Activated CD8-positive, alpha-beta memory T cell treated with anti-CD3 and anti-CD28 coated beads for 4 hours (primary cell): ENCODE data around the gene AGK.
"Not testable (repeated sequence)": the region's sequence is repeated elsewhere in the genome, so short reads cannot be mapped to it uniquely, and the experiment has no call there.

ENCODE experiments used
- DNase-seq, 2 donors: peaks; one replicate each; pipeline ENCODE4 v3.0.0-alpha.2; 2020; ENCODE audit warnings: low read depth in 2 of 2

The AGK gene

GRCh38 chr7:141557360-141557759, 6.2 kb downstream of the AGK start:
- DNase-seq = no peak

GRCh38 chr7:141557831-141558531, 6.8 kb downstream of the AGK start:
- not testable (repeated sequence) for DNase-seq

DNA sequence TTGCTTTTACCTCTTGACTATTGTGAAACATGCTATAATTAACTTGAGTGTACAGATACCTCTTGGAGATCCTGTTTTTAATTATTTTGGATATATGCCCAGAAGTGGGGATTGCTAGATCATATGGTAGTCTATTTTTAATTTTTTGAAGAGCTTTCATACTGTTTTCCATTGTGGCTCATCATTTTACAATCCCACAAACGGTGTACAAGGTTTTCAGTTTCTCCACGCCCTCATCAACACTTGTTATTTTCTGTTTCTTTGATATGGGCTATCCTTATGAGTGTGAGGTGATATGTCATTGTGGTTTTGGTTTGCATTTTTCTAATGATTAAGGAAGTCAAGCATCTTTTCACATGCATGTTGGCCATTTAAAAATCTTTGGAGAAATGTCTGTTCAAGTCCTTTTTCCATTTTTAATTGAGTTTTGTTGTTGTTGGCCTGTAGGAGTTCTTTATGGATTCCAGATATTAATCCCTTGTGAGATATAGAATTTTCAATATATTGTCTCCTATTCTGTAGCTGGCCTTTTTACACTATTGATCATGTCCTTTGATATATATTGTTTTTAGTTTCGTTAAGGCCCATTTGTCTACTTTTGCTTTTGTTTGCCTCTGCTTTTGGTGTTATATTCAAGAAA, 7.5 kb downstream of the AGK start:
- DNase-seq = no peak

- DNase-seq = no peak
Observed at GRCh38 chr7:141559961-141560360, 8.8 kb downstream of the AGK start.

- DNase-seq = no peak
Observed at GRCh38 chr7:141562036-141562435, 10.8 kb downstream of the AGK start.

- no peak for DNase-seq
Observed at GRCh38 chr7:141562543-141562942, 11.3 kb downstream of the AGK start.

DNA sequence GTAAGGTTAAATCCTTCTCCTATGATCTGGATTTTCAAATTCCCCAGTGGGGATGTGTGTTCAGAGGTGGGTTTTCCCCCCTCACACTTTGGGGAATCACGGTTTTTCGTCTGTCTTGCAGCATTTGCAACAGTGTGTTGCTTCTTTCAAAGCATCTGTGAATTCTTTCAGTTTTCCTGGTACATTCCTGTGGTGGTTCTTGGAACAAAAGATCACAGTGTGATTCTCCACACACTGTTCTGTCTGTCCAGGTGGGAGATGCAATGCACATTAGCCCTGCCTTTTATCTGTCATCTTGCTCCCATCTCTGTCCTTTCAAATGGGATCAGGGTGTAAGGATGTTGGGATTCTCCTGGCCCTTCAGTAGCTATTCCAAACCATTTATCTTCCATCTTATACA, 11.8 kb downstream of the AGK start:
- no peak for DNase-seq

GRCh38 chr7:141563956-141564623, 12.9 kb downstream of the AGK start:
- DNase-seq = no peak

- no peak for DNase-seq
Observed at GRCh38 chr7:141567432-141567831, 16.2 kb downstream of the AGK start.

GRCh38 chr7:141568227-141568626, 17.0 kb downstream of the AGK start:
- no peak for DNase-seq

DNA sequence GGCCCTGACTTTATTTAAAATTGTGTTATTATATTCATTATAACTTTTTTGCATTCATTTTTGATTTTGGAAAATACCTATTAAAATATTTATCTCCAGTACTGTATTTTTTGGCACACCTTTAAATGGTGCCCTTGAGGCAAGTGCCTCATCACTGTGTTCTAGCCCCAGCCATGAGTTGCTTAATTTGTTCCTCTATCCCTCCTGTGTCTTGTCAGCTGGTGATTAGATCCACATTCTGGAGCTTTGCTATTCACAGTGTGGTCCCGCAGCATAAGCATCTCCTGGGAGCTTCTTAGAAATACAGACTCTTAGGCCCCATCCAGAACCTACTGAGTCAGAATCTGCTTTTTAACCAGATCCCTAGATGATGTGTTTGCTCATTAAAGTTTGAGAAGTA, 19.8 kb downstream of the AGK start:
- DNase-seq = no peak

- no peak for DNase-seq
Observed at GRCh38 chr7:141572175-141572574, 21.0 kb downstream of the AGK start.

GRCh38 chr7:141573511-141573910, 22.3 kb downstream of the AGK start:
- no peak for DNase-seq

DNA sequence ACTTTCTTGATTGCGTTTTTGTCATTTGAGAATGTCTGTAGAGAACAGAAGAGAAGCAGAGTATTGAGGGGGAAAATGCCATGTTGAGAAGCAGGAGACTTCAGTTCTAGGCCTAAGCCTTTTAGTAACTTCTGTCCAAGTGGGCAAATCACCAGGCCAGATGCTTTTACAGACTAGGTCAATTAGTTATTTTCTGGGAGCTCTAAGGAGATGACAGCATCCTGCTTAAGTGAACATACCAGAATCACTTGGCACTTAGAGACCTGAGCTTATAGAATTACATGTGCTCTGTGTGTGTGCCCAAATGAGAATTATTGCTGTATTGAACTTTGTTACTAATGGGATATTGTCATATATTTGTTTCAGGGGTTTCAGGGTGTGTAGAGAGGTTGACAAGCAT, 24.0 kb downstream of the AGK start:
- no peak for DNase-seq

DNA sequence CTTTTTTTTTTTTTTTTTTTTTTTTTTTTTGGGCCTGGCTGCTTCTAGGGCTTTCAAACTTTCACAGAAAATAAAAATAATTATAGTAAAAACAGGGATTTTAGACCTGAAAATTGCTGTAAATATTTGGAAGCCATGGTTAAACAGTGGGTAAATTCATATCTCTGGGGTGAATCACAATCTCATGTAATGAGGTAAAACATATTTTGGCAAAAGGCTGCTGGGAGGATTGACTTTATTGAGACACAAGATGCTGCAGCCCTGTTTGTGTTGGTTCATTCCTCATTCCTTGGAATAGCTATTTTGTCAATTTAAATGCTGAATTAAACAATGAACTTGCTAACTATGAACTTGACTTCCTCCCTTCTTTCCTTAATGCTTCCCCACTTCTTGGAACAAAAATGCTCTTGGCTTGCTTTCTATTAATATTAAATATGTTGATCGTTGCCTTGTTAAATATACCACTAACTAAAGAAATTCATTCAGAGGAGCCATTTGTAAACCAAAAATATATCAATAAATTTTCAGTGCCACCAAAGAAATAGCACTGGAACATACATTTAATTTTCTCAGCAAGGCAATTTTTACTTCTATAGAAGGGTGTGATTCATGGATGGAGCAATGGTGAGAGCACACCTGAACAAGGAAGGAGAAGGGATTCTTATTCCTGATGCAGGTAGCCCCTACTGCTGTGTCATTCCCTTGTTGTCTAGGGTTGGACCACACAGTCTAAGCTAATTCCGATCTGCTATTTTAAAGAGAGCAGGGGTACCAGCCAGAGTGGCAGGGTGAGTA, 24.6 kb downstream of the AGK start:
- no peak for DNase-seq

- no peak for DNase-seq
Observed at GRCh38 chr7:141577043-141577839, 26.0 kb downstream of the AGK start.

DNA sequence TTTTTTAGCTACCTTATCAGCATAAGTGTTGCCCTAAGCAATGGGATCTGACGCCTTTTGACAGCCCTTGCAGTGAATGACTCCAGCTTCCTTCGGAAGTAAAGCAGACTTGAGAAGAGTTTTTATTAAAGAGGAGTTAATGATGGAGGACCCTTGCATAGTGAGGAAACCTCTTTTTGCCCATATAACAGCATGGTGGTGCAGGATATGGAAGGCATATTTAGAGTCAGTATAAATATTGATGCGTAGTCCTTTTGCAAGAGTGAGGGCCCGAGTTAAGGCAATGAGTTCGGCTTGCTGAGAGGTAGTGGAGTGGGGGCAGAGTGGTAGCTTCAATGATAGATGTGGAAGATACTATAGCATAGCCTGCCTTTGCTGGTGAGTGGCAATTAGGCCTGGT, 28.7 kb downstream of the AGK start:
- DNase-seq = not testable (repeated sequence)

GRCh38 chr7:141582063-141582462, 30.9 kb downstream of the AGK start:
- not testable (repeated sequence) for DNase-seq

- DNase-seq = no peak
Observed at GRCh38 chr7:141584935-141585334, 33.7 kb downstream of the AGK start.

DNA sequence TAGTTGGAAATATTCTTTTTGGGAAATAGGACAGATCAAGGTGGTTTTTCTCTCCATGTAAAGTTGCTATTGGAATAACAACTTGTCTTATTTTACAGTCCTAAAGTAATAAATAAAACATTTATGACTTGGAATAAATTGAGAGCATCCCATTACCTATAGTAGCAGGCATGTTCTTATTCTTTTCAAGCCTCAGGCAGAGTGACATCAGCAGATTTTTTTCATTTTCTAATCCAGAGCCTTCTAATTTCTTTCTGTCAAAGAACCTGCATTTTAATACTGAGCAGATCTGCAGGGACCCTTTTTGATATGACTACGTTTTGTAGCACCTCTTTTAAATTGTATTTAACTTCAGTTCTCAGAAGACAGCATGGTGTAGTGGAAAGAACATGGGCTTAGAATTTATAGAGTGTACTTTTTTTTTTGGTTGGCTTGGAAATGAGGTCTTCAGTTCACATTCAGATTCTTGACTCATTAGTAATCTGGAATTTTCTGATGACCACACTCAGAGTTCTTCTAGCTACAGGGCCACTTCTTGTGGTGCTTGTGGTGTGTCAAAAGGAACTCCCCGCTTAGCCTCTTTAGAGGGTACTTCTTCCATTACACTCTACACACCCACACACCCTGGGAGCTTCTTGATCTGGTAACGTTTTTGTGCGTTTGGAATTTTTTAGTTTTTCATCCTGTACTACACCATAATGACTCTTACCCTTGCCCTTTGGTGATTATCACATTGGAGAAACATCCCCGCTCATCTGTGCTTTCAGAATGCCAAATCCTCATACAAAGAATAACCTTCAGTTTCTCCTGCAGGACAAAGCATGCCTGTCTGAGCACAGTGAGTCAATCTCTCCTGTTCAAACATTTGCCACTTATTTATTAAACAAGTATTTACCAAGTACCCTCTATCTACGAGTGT, 34.6 kb downstream of the AGK start:
- peak in 1 of 2 donors; percentile 35 for DNase-seq
